Thoracic aorta endothelial cell (primary cell): ENCODE results near the gene BATF. TPM values are rescaled to one million over a fixed set of nuclear protein-coding genes. Genes with fewer than 3 reads are reported as not detected.

Experiments used
- total RNA-seq: library from RNA; depleted of rRNA; stranded (reverse); fragments of >200 nt; gene quantifications from 2 replicates; pipeline ENCODE4 v1.2.3, GENCODE V29; 2012

Gene BATF, protein sequence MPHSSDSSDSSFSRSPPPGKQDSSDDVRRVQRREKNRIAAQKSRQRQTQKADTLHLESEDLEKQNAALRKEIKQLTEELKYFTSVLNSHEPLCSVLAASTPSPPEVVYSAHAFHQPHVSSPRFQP
- 1.7 TPM in 1 of 2 replicates, not detected in the other for total RNA-seq

DNA sequence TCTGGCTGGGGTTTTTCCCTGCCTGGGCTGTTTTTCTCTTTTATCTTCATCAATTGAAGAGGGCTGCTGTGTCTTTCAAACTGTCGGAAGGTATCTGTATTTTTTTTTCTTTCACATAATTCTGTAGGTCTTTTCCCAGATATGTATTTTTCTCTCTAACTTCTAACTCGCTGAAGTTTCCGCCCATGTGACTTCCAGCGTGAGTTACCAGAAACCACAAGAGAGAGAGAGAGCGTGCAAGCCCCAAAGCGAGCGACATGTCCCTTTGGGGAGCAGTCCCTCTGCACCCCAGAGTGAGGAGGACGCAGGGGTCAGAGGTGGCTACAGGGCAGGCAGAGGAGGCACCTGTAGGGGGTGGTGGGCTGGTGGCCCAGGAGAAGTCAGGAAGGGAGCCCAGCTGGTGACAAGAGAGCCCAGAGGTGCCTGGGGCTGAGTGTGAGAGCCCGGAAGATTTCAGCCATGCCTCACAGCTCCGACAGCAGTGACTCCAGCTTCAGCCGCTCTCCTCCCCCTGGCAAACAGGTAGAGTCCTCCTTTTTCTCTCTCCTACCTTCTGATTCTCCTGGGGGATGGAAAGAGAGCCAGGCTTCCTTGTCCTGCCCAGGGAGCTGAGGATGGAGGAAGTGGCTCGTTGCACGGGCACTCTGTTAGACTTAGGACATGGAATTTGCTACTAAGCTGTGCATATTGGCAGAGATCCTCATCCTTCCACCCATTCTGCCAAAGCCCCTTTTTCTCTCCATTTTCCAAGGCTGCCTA, at the start of gene BATF:
TSS of gene BATF (plus strand) at position 246 of the 759 bp plus-strand sequence. CDS start at position 460, 214 bp downstream.

DNA sequence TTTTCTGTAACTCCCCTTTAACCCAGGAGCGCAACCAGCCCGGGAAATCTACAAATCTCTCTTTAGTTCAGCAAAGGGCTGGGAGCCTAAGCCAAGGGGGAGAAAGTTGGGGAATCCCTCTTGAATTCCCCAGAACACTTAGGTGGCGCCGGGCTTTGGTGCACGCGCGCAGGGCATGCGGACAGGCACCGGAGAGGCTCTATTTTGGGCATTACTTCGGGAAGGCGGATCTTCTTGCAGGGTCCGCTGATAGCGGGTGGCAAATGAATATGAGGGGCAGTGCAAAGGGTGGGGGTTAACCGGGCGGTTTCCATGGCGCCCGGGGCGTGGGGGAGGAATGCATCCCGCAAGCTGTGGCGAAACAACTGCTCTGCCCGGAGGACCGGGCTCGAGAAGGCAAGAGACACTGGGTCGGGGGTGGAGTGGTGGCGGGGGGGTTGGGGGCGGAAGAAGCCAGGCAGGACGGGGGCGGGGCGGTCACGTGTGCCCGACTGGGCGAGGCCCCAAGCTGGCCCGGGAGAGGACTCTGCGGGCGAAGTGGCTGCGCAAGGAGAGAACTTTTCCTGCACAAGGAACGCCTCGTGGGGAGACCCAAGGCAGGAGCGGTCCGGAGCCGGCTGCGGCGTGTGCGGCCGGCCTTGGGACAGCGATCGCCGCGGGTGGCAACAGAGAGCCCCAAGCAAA, 56.0 kb downstream of the BATF start, which contains the start of gene FLVCR2:
TSS of gene FLVCR2 (plus strand) at position 519 of the 684 bp plus-strand sequence. CDS start 353 bp downstream, outside the sequence.

Other genes starting within 250 kb of the BATF start
- 2.4 and 2.8 TPM in 2 replicates for gene FOS, start 243.6 kb upstream of the BATF start, total RNA-seq
- gene JDP2, start 94.4 kb upstream of the BATF start, total RNA-seq = 3.3 and 6.1 TPM in 2 replicates
- 0.66 and 0.79 TPM in 2 replicates for gene FLVCR2, start 56.2 kb downstream of the BATF start, total RNA-seq
- gene ERG28, start 138.4 kb downstream of the BATF start, total RNA-seq = 9.7 and 14.4 TPM in 2 replicates
- 77.5 and 81.5 TPM in 2 replicates for gene TTLL5, start 138.8 kb downstream of the BATF start, total RNA-seq